Activated CD8-positive, alpha-beta T cell treated with anti-CD3 and anti-CD28 coated beads, Interleukin-2, amount 10 ng/mL, durations not matched to agents 7 days and 5 days (primary cell): ENCODE data around the gene NENF. TPM values are rescaled to one million over a fixed set of nuclear protein-coding genes. Genes with fewer than 3 reads are reported as not detected.
"Not testable (repeated sequence)": the region's sequence is repeated elsewhere in the genome, so short reads cannot be mapped to it uniquely, and the experiment has no call there.

Experiments
- ATAC-seq: fragments of 150-1000 bp; cut with Tn5 transposase; one replicate; pipeline ENCODE4 v1.10.0; 2021; ENCODE audit warnings: moderate library complexity
- CTCF ChIA-PET: fragments of 350-600 bp; sonication (Branson Sonifier 250); formaldehyde crosslinking; loops from one replicate; lab custom pipeline; 2021; ENCODE audit warnings: antibody characterized with exemption; lab: Charles Lee
- POLR2A ChIA-PET: fragments of 350-600 bp; sonication (Branson Sonifier 250); formaldehyde crosslinking; loops from one replicate; lab custom pipeline; 2021; ENCODE audit warnings: antibody characterized with exemption; lab: Charles Lee
- DNase-seq: peaks from one replicate; pipeline ENCODE4 v3.0.0-alpha.2; 2020
- H3K27ac Mint-ChIP-seq: one replicate; pipeline ENCODE4 v1.8.0; 2021; ENCODE audit warnings: mild to moderate bottlenecking, mixed read lengths
- H3K27me3 Mint-ChIP-seq: one replicate; pipeline ENCODE4 v1.8.0; 2021; ENCODE audit warnings: low read depth, mixed read lengths
- H3K36me3 Mint-ChIP-seq: one replicate; pipeline ENCODE4 v1.8.0; 2021; ENCODE audit warnings: low read depth, mixed read lengths
- H3K4me1 Mint-ChIP-seq: one replicate; pipeline ENCODE4 v1.8.0; 2021; ENCODE audit warnings: low read depth, mixed read lengths
- H3K4me3 Mint-ChIP-seq: one replicate; pipeline ENCODE4 v1.8.0; 2021; ENCODE audit warnings: mild to moderate bottlenecking, mixed read lengths
- H3K9me3 Mint-ChIP-seq: one replicate; pipeline ENCODE4 v1.8.0; 2022; ENCODE audit warnings: mixed read lengths; ENCODE audit not compliant: insufficient read depth
- total RNA-seq, 2 experiments: library from RNA; stranded (reverse); gene quantifications; one replicate each; pipeline ENCODE4 v1.2.3, GENCODE V29; 2021

The NENF gene
- total RNA-seq, 2 experiments from 2014 or later, result 29.2 to 29.3 TPM

DNA sequence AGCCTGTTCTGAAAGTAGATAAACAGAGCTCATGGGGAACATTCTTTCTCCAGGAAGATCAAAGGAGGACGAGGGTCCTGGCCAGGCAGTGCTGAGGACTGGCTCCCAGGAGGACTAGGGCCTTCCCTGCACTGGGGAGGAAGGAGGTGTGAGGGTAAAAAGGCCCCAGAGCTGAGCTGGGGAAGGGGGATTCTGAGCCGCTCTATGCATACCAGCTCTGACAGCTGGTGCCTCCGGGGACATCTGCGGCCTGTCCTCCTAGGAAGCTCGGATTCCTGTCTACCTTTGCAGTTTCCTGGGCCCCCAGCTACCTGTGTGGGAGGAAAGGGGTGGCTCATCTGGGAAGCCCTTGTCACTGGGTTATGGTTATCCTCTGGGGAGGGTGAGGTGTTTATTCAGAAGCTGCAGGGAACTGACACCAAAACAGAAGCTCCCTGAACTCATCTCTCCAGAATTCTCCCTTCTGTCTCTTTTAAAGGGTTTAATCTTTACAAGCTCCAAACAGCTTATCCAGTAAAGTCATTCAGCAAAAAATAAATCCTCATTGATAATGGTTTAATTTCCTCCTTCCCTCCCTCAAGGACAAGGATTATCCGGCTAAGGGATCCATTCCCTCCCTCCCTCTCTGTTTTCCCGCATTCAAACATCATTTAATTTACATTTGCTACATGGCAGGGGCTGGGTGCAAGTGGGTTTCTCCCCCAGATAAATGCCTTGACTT lies 31.0 kb downstream of the NENF start:
- peaks cover 6% of the 10 kb centered on the region for H3K4me1 Mint-ChIP-seq
- H3K9me3 Mint-ChIP-seq, result no peaks in the 10 kb centered on the region
- no peaks in the 10 kb centered on the region for H3K27me3 Mint-ChIP-seq
- no peak overlapping the region for H3K4me3 Mint-ChIP-seq
- DNase-seq, result no peak
- H3K36me3 Mint-ChIP-seq, result no peaks in the 10 kb centered on the region
- ChIA-PET CTCF (interaction anchor here (0.9 to 6.4 kb wide), 6 partner anchors 7 to 393 kb away, joined by 3 to 42 read pairs (median 5); no protein-coding TSS in a partner anchor), POLR2A (no interaction called here)
- ATAC-seq, result no peak
- no peak overlapping the region for H3K27ac Mint-ChIP-seq

DNA sequence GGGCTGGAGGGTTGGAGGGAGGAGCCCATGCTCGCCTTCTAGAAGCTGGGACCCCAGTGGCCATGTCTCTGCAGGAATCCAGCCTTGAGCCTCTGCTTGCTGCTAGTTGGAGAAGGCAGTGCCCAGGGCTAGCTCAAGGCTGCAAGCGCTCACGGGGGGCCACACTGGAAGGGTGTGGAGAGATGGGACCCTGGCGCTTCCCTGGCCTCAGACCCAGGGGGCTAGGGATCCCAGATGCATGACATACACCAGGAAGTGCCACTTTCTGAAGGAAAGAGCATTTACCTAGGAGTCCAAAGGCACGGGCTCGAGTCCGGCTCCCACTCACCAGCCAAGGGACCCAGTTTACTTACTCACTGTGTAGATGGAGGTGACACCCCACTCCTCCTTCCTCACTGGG lies 32.6 kb downstream of the NENF start:
- H3K9me3 Mint-ChIP-seq, result no peaks in the 10 kb centered on the region

DNA sequence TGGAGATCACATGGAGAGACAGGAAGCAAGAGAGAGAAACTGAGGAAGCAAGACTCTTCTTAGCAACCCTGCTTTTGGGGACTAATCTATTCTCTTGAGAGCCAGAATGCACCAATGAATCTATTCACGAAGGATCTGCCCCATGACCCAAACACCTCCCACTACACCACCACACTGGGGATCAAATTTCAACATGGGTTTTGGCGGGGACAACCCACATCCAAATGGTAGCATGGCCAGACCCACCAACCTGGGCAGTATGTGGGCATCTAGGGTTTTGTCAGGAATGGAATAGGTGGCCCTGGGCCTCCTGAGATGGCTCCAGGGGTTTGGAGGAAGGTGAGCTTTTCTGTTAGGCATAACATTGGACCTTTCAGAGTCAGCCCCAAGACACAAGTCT lies 33.7 kb downstream of the NENF start:
- H3K4me1 Mint-ChIP-seq, result no peaks in the 10 kb centered on the region
- H3K36me3 Mint-ChIP-seq, result no peaks in the 10 kb centered on the region
- no peak overlapping the region for H3K27ac Mint-ChIP-seq
- POLR2A ChIA-PET, result no interaction called here
- CTCF ChIA-PET, result interaction anchor here (4.0 to 6.4 kb wide), 2 partner anchors 10 to 11 kb away, joined by 15 to 42 read pairs; no protein-coding TSS in a partner anchor
- no peak for DNase-seq
- no peaks in the 10 kb centered on the region for H3K9me3 Mint-ChIP-seq
- peaks cover 2% of the 10 kb centered on the region for H3K27me3 Mint-ChIP-seq
- no peak overlapping the region for H3K4me3 Mint-ChIP-seq
- no peak for ATAC-seq

More for the DNA sequence above, 32.6 kb downstream of the NENF start:
- no peaks in the 10 kb centered on the region for H3K36me3 Mint-ChIP-seq
- POLR2A ChIA-PET, result no interaction called here
- H3K27ac Mint-ChIP-seq, result no peak overlapping the region
- CTCF ChIA-PET, result interaction anchor here (1.3 to 6.4 kb wide), 2 partner anchors 9 to 12 kb away, joined by 5 to 42 read pairs; no protein-coding TSS in a partner anchor
- H3K4me3 Mint-ChIP-seq, result no peak overlapping the region
- ATAC-seq (no peak), DNase-seq (no peak)
- H3K27me3 Mint-ChIP-seq, result no peaks in the 10 kb centered on the region
- H3K4me1 Mint-ChIP-seq, result no peaks in the 10 kb centered on the region

DNA sequence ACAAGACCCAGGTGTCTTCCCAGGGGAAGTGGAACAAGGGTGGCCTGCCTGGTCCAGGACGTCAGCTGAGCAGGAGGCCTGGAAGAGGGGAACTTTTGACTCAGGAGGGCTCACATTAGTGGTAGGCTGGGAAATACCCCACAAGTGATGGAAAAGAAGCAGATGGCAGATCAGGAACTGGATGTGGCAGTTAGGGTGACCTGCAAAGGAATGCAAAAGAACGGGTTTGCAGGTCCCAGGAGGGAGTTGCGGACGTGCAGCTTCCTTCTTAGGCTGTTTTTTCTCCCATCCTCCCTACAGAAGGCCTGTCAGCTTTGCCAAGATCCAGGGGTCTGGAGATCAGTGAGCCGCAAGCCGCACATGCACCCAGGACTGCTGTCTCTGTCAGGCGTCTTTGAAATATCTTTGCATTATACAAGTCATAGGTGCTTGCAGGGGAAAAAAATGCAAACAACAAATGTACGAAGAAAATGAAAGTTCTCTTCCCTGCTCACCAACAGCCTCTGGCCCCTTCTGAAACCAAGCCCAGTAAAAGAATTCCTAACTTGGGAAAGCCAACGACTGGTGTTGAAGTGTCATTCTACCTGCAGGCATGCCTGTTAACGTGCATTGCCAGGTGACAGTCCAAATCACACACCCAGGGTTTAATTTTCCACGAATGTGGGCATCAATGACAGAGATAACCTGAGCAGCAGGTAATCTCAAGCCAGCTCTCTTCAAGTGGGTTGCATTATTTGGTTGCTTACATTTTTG lies 34.4 kb downstream of the NENF start:
- peaks cover 2% of the 10 kb centered on the region for H3K27me3 Mint-ChIP-seq
- ATAC-seq (peak; percentile 32), DNase-seq (no peak)
- POLR2A ChIA-PET, result no interaction called here
- H3K9me3 Mint-ChIP-seq, result no peaks in the 10 kb centered on the region
- no peak overlapping the region for H3K27ac Mint-ChIP-seq
- H3K4me1 Mint-ChIP-seq, result no peaks in the 10 kb centered on the region
- CTCF ChIA-PET, result interaction anchor here (4.0 to 6.4 kb wide), 2 partner anchors 10 to 11 kb away, joined by 15 to 42 read pairs; no protein-coding TSS in a partner anchor
- H3K36me3 Mint-ChIP-seq, result no peaks in the 10 kb centered on the region
- no peak overlapping the region for H3K4me3 Mint-ChIP-seq

DNA sequence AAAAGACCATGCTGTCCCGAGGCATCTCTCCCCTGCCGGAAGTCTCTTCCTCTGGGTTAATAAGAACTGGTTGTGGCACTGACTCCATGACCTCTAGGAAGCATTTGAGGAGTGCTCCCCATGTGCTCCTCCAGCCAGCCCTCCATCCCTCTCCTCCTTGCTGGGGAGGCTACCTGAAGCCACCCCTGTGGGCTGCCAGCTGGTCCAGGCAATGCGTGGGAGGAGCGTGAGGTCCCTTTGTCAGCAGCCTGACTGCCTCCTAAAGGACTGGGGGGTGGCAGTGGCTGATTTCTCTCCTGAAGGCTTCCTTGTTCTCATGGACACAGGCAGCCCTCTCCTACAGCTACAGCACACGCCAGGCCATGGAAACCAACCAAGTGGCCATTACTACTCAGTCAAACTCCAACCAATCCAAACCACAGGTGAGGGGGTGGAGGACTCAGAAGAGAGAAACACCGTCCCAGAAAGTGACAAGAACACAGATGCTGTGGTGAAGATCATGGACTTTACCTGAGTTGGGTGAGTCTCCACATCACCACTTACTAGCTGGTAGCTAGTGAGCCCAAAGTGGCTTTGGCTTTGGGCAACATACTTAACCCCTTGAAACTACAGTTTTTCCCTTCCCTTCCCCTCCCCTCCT lies 35.2 kb downstream of the NENF start:
- Mint-ChIP-seq H3K27ac (no peak overlapping the region), H3K9me3 (no peaks in the 10 kb centered on the region), H3K4me3 (no peak overlapping the region), H3K36me3 (no peaks in the 10 kb centered on the region), H3K4me1 (peaks cover 6% of the 10 kb centered on the region), H3K27me3 (peaks cover 2% of the 10 kb centered on the region)
- DNase-seq (no peak), ATAC-seq (peak; percentile 73)
- ChIA-PET CTCF (interaction anchor here (0.6 to 6.4 kb wide), 3 partner anchors 9 to 11 kb away, joined by 3 to 42 read pairs (median 15); no protein-coding TSS in a partner anchor), POLR2A (no interaction called here)

DNA sequence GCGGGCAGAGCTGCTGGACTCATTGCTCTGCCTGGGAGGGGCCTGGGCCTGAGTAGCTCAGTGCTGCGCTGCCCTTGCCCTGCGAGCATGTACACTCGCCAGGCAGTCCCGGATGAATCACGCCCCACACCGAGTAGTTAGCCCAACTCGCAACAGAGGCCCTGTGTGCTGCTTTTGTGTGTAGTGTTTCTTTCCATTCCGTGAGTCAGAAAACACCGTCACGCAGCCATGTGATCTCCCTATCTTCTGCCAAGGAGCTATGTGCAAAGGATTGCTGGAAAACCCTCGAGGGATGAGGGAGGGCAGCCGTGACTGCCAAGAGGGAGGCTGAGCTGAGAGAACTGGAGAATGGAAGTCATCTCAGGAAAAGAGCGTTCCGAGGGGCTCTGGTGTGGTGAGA lies 37.3 kb downstream of the NENF start:
- no peaks in the 10 kb centered on the region for H3K36me3 Mint-ChIP-seq
- no peak overlapping the region for H3K4me3 Mint-ChIP-seq
- no peaks in the 10 kb centered on the region for H3K9me3 Mint-ChIP-seq
- ATAC-seq (no peak), DNase-seq (no peak)
- H3K27me3 Mint-ChIP-seq, result peaks cover 2% of the 10 kb centered on the region
- peaks cover 10% of the 10 kb centered on the region for H3K4me1 Mint-ChIP-seq
- H3K27ac Mint-ChIP-seq, result no peak overlapping the region
- ChIA-PET POLR2A (no interaction called here), CTCF (interaction anchor here (2.2 to 4.0 kb wide), 3 partner anchors 7 to 14 kb away, joined by 7 to 15 read pairs (median 8); no protein-coding TSS in a partner anchor)

DNA sequence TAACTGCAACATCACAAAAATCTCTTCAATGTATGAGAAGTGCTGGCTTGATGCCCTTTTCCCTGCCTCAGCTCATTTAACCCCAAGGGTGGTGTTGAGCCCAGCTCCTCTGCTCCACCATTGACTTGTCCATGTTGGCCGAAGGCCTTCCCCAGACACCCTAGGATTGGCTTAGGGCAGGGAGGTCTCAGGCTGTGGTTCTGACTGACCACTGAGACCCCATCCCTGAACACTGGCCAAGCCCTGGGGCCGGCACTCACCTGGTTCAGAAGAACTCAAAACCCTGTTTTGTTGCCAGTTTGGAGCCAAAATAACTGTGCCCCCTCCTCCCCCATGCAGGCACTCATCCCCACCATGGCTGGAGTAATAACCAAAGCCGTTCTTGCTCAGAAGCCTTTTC lies 38.6 kb downstream of the NENF start:
- peaks cover 7% of the 10 kb centered on the region for H3K27me3 Mint-ChIP-seq
- H3K4me1 Mint-ChIP-seq, result peaks cover 10% of the 10 kb centered on the region
- CTCF ChIA-PET, result interaction anchor here (2.2 to 2.4 kb wide), 2 partner anchors 13 to 15 kb away, joined by 7 to 8 read pairs; no protein-coding TSS in a partner anchor
- H3K27ac Mint-ChIP-seq, result no peak overlapping the region
- no peak for DNase-seq
- no peaks in the 10 kb centered on the region for H3K36me3 Mint-ChIP-seq
- POLR2A ChIA-PET, result no interaction called here
- no peak overlapping the region for H3K4me3 Mint-ChIP-seq
- H3K9me3 Mint-ChIP-seq, result no peaks in the 10 kb centered on the region
- ATAC-seq, result no peak

DNA sequence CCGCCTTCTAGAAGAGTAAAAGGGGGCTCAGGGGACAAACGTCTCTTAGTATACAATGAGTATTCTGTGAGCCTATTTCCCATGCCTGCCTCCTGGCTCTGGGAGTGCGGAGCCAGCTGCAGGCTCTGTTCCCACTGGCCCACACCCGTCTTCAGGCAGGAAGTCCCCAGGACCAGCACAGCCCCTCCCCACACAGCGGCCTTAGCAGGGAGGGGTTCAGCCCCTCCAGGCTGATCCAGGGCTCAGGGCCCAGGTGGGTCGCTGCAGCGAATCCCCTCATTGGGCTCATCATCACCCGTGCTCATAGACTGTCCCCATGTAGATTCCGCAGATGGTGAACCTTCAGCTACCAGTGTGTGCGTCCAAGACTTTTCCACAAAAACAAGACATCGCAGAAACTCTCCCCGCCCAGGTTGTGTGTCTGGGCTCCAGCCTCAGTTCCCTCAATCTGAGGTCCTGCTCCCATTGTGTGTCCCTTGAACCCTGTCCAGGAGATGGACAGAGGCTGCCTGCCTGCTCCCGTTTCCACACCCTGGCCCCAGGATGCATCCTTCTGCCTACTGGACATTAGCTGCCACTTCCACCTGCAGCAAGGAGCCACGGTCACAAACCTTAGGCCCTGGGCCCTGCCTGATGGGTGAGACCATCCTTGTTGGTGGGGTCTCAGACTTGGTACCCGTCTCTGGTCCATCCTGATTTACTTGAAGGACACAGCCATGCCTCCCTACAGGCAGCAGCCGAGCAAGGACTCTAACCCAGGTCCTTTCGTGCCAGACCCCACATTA lies 39.4 kb downstream of the NENF start:
- Mint-ChIP-seq H3K27ac (no peak overlapping the region), H3K27me3 (peaks cover 8% of the 10 kb centered on the region), H3K4me1 (peaks cover 13% of the 10 kb centered on the region), H3K9me3 (no peaks in the 10 kb centered on the region), H3K4me3 (no peak overlapping the region), H3K36me3 (no peaks in the 10 kb centered on the region)
- DNase-seq, result no peak
- CTCF ChIA-PET, result interaction anchor here (1.1 to 2.4 kb wide), 2 partner anchors 16 to 22 kb away, joined by 3 to 8 read pairs; no protein-coding TSS in a partner anchor
- no peak for ATAC-seq
- POLR2A ChIA-PET, result no interaction called here

DNA sequence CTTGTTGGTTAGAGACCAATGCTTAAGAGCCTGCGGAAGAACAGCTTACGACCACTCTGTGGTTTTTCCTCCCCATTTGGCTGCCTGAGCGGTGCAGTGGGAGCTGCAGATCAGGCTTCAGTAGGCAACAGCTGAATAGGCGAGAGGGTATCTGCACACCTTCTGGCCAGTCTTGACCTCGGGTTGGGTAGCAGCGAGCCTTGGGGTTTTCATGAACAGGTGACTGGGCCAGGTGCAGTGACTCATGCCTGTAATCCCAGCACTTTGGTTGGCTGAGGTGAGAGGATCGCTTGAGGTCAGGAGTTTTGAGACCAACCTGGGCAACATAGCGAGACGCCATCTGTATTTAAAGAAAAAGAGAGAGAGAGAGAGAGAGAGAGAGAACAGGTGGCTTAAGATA lies 41.0 kb downstream of the NENF start:
- Mint-ChIP-seq H3K4me1 (peaks cover 25% of the 10 kb centered on the region), H3K9me3 (no peaks in the 10 kb centered on the region), H3K36me3 (no peaks in the 10 kb centered on the region), H3K27ac (no peak overlapping the region), H3K27me3 (peaks cover 8% of the 10 kb centered on the region), H3K4me3 (no peak overlapping the region)
- ATAC-seq (no peak), DNase-seq (no peak)
- ChIA-PET POLR2A (no interaction called here), CTCF (interaction anchor here (0.5 to 1.9 kb wide), 3 partner anchors 18 to 1038 kb away, joined by 3 to 7 read pairs (median 3); no protein-coding TSS in a partner anchor)

DNA sequence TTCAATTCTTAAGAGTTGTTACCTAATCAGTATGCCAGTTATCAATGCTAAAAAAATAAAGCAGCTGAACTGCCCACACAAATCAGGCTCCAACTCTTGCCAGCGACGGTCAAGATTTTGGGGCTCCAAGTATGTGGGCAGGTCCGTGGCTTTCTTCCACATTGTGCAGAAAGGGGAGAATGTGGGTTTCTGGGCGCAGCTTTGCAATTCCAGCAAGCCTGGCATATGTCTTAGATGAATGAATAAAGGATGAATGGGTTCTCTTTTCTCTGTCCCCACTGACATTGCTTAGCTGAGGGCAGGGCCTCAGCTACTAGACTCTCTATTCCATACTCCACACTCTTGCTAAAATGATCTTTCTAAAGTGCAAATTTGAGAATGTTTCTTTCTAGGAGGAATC lies 42.4 kb downstream of the NENF start:
- ATAC-seq, result no peak
- Mint-ChIP-seq H3K27ac (no peak overlapping the region), H3K4me3 (no peak overlapping the region), H3K27me3 (peaks cover 14% of the 10 kb centered on the region), H3K9me3 (no peaks in the 10 kb centered on the region), H3K4me1 (peaks cover 25% of the 10 kb centered on the region), H3K36me3 (no peaks in the 10 kb centered on the region)
- no peak for DNase-seq
- POLR2A ChIA-PET, result no interaction called here
- CTCF ChIA-PET, result interaction anchor here (1.0 to 1.2 kb wide), 3 partner anchors 17 to 190 kb away, joined by 3 to 8 read pairs (median 4); no protein-coding TSS in a partner anchor

DNA sequence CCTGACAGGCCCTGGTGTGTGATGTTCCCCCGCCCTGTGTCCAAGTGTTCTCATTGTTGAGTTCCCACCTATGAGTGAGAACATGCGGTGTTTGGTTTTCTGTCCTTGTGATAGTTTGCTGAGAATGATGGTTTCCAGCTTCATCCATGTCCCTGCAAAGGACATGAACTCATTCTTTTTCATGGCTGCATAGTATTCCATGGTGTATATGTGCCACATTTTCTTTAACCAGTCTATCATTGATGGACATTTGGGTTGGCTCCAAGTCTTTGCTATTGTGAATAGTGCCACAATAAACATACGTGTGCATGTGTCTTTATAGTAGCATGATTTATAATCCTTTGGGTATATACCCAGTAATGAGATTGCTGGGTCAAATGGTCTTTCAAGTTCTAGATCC lies 43.1 kb downstream of the NENF start:
- CTCF ChIA-PET, result interaction anchor here (1.1 to 2.2 kb wide), 4 partner anchors 14 to 278 kb away, joined by 3 to 14 read pairs (median 8); partner anchors contain the start of gene ATF3
- POLR2A ChIA-PET, H3K27ac Mint-ChIP-seq, ATAC-seq, DNase-seq, H3K4me3 Mint-ChIP-seq, H3K36me3 Mint-ChIP-seq, H3K9me3 Mint-ChIP-seq: not testable (repeated sequence)
- peaks cover 25% of the 10 kb centered on the region for H3K4me1 Mint-ChIP-seq
- peaks cover 15% of the 10 kb centered on the region for H3K27me3 Mint-ChIP-seq
